GM12872 (cell line): ENCODE results near the gene GH1.
"Not testable (repeated sequence)": the region's sequence is repeated elsewhere in the genome, so short reads cannot be mapped to it uniquely, and the experiment has no call there.

ENCODE experiments used
- TF ChIP-seq, protein P1 (sequence below): IDR thresholded peaks from 3 replicates; pipeline ENCODE4 v1.5.1; 2011; ENCODE audit warnings: low read depth, mild to moderate bottlenecking, low read length, moderate library complexity; ENCODE audit not compliant: insufficient read depth

Gene GH1

DNA sequence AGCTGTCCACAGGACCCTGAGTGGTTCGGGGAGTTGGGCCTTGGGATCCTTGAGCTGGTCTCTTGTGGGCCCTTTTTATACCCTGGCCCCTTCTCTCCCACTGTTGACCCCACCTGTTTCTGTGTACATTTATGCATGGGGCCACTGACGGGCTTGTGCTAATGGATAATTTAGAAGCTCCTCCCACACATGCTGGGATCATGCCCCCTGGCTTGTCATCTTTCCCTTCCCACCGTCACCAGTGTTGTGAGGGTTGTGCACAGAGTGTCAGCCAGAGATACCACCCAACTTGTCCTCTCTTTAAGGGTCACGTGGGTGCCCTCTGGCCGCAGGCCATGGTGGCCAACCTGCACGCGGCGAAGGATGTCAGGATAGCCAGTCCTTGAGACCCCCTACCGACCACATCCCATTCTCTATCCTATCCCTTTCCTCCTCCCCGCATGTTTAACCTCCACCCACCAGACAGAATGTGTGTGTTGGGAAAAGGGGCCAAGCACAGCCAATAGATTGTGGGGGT lies at the start of gene GH1:
TSS of gene GH1 (minus strand) at position 51 of the 517 bp plus-strand sequence. CDS start 63 bp downstream, outside the sequence.
- TF ChIP-seq, protein P1, sequence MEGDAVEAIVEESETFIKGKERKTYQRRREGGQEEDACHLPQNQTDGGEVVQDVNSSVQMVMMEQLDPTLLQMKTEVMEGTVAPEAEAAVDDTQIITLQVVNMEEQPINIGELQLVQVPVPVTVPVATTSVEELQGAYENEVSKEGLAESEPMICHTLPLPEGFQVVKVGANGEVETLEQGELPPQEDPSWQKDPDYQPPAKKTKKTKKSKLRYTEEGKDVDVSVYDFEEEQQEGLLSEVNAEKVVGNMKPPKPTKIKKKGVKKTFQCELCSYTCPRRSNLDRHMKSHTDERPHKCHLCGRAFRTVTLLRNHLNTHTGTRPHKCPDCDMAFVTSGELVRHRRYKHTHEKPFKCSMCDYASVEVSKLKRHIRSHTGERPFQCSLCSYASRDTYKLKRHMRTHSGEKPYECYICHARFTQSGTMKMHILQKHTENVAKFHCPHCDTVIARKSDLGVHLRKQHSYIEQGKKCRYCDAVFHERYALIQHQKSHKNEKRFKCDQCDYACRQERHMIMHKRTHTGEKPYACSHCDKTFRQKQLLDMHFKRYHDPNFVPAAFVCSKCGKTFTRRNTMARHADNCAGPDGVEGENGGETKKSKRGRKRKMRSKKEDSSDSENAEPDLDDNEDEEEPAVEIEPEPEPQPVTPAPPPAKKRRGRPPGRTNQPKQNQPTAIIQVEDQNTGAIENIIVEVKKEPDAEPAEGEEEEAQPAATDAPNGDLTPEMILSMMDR, result not testable (repeated sequence)

DNA sequence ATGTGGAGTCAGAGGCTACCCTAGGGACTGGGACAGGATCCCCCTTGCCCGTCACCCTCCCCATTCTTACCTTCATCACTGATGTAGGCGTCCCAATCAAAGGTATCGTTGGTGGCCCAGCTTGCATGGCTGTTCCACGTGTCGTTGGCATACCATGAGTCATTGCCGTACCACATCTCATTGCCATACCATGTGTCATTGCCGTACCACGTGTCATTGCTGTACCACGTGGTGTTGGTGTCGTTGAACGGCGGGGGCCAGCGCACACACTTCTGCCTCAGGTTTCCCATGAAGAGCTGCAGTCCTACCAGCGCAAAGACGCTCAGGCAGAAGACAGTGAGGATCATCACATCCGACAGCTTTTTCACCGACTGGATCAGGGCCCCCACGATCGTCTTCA lies 49.3 kb upstream of the GH1 start:
- TF ChIP-seq, protein P1, result no peak

DNA sequence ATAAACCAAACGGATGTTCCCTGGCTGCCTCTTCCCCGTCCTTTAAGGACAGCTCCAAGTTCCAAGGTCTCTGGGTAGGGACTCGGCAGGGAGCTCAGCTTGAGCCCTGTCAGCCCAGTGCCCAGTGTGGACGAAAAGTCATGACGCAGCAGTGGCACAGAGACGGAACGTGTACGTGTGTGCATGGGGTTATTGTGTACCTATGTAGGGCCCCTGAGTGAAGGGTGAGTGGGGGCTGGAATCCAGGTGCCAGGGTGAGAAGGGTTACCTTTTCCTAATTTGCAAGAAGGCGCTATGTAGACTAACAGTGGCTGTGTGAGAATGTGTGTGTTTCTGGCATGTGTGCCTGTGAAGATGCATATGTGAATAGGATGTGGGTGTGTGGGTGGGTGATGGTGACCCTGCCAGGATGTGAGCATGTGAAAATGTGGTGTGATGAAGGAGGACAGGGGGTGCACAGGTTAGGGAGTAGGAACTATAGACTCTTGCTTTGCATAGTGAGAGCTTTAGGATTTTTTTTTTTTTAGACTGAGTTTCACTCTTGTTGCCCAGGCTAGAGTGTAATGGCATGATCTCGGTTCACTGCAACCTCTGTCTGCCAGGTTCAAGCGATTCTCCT lies 48.1 kb upstream of the GH1 start:
- TF ChIP-seq, protein P1, result no peak

DNA sequence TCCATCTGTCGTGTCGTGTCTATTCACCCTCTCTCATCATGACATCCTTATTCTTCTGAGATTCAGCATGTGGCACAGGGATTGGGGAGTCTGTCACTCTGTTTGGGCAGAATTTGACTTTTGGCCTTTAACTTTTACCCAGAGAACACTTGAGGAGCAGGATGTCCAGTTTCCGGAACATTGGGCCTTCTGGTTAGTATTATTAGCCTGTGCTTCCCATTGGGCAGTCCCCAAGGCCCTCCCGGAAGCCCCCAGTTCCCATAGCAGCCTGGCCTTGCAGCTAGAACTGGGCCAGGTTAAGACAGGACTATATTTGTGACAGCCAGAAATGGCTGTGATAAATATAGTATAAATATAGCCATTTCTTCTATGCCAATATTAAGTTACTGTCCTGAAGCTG lies 44.5 kb upstream of the GH1 start:
- TF ChIP-seq, protein P1, result no peak

DNA sequence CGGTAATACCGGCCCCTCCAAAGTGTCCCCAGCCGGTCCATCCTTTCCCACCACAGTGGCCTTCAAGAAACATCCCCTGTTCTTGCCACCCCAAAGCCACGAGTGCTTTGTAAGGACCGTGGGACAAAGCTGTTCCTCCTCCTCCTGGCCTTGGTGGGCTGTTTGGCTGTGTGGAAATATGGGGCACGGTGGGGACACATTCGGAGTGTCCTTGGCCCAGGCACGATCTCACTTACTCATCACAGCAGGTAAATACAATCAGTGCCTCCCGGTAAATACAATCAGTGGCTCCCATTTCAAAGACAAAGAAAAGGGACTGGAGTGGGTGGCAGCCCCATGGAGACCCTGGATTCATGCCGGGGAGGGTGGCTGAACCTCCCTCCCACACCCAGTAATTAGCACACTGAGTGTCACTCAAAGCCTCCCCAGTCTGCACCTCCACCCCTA lies 43.7 kb upstream of the GH1 start:
- TF ChIP-seq, protein P1, result no peak

DNA sequence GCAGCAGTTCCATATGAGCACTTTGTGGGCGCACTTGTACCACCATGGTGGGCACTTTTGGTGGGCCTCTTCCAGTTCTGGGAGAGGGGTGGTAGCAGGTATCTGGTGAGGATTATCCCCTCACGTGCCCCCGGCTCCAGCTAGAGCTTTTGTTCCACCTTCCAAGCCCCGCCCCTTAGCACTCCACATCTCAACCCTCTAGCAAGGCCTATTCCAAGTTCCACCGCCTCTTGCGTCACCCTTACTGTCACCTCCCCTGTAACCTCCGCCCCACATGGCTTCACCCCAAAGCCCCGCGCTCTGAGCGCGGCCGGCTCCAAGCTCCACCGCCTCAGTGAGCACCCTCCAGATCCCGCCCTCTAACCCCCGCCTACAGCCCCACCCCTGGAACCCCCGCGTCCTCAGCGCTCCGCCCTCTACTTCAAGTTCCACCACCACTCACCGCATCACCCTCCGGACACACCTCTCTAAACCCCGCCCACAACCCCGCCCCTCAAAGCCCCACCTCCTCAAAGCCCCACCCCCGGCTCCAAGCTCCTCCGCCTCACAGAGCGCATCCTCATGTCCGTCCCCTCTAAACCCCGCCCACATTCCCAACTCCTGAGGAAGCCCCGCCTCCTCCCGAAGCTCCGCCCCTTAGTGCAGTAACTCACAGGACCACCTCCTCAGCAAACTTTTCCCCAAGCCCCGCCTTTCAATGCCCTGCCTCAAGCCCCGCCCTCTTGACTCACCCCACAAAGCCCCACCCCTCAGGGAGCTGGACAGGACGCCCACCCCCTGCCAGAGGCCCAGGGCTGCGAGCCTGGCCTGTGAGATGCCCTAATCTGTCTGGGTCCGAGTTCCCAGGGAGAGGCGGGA lies 42.9 kb upstream of the GH1 start:
- TF ChIP-seq, protein P1, result no peak

DNA sequence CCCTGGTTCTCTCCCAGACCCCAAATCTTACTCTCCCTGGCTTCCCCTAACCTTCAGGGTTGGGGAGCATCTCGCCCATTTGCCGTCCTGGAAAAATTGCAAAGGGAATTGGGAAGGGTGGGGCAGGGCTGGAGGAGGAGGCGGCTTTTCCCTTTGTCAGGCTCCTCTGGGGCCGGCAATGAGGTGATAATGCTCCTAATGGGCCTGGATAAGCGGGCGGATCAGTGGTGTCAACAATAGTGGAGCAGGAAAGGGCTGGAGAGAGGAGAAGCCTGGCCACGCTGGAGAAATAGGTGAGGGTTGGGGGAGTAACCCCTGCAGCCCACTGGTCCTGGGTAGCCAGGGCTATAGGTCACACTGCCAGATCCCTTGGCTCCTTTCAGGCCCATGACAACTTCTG lies 41.8 kb upstream of the GH1 start:
- TF ChIP-seq, protein P1, result no peak
